HepG2 (cell line): ENCODE results near the gene LRRC3. TPM values are rescaled to one million over a fixed set of nuclear protein-coding genes. Genes with fewer than 3 reads are reported as not detected.

ENCODE experiments used
- ATAC-seq: fragments of 200-7000 bp; cut with Tn5 transposase; 3 replicates; pipeline ENCODE4 v1.9.1; 2020; ENCODE audit warnings: mild to moderate bottlenecking, moderate library complexity
- BruUV-seq: library from RNA; stranded (reverse); fragments of 400-500 nt; replicated peaks from 2 replicates; lab custom pipeline; 2021; lab: Mats Ljungman, UMichigan
- CTCF ChIA-PET: fragments of 300-600 bp; formaldehyde crosslinking; extraction: SDS; loops from one replicate; lab custom pipeline; 2021; ENCODE audit warnings: low total read pairs, inconsistent platforms, low intra/inter-chr PET ratio; lab: Yijun Ruan, JAX
- POLR2A ChIA-PET: fragments of 350-600 bp; sonication (Branson Sonifier 250); formaldehyde crosslinking; loops from one replicate; lab custom pipeline; 2020; ENCODE audit warnings: antibody characterized with exemption, inconsistent platforms; lab: Yijun Ruan, JAX
- DNase-seq: peaks from one replicate; pipeline ENCODE4 v3.0.0-alpha.2; 2015; ENCODE audit warnings: low spot score
- FAIRE-seq: peaks from 3 replicates; lab custom pipeline; 2011; peaks lifted over from hg19 to GRCh38; lab: Jason Lieb, UNC
- H2AFZ ChIP-seq: one replicate; pipeline ENCODE4 v1.6.1; 2011; ENCODE audit warnings: low read length, inconsistent platforms
- H3K27ac ChIP-seq: fragments of 300-600 bp; 3 replicates; pipeline ENCODE4 v1.8.0; 2011; ENCODE audit warnings: mixed run types, mild to moderate bottlenecking, mixed read lengths, low read length, inconsistent platforms; ENCODE audit not compliant: insufficient read depth; ENCODE audit errors: extremely low read length
- H3K27me3 ChIP-seq, 2 experiments: fragments of 200-600 bp in 1 of 2; 2 replicates in 1 of 2; 3 replicates in 1 of 2; pipeline versions ENCODE4 v1.6.0 to v1.8.0; 2011; ENCODE audit warnings: low read length in 2 of 2, mild to moderate bottlenecking in 2 of 2, moderate library complexity in 2 of 2, inconsistent platforms in 1 of 2; ENCODE audit not compliant: insufficient read depth in 2 of 2, control insufficient read depth in 1 of 2
- H3K36me3 ChIP-seq, 2 experiments: fragments of 200-600 bp in 1 of 2; replicated peaks in 1 of 2; 2 replicates in 1 of 2; 3 replicates in 1 of 2; pipeline versions ENCODE4 v1.5.1 to v1.8.0; 2011; ENCODE audit warnings: low read length in 2 of 2, inconsistent platforms in 1 of 2; ENCODE audit not compliant: insufficient read depth in 2 of 2, control insufficient read depth in 1 of 2
- H3K4me1 ChIP-seq: 2 replicates; pipeline ENCODE4 v1.5.1; 2012; ENCODE audit warnings: low read length, inconsistent platforms; ENCODE audit not compliant: insufficient read depth
- H3K4me2 ChIP-seq: 2 replicates; pipeline ENCODE4 v1.6.0; 2011; ENCODE audit warnings: low read depth, low read length, inconsistent platforms
- H3K4me3 ChIP-seq, 3 experiments: fragments of 200-600 bp in 1 of 3; sonication (generic), shearing (Covaris generic) in 1 of 3; replicated peaks in 1 of 3; 2 replicates each; pipeline ENCODE4 v1.5.1; 2011 to 2016; ENCODE audit warnings: low read length in 3 of 3, inconsistent platforms in 2 of 3, low read depth in 2 of 3, mild to moderate bottlenecking in 2 of 3, control low read depth in 1 of 3, mixed read lengths in 1 of 3; ENCODE audit not compliant: insufficient read depth in 1 of 3
- H3K79me2 ChIP-seq: one replicate; pipeline ENCODE4 v1.6.1; 2011; ENCODE audit warnings: low read length, inconsistent platforms; ENCODE audit not compliant: insufficient read depth
- H3K9ac ChIP-seq: 2 replicates; pipeline ENCODE4 v1.6.0; 2011; ENCODE audit warnings: mild to moderate bottlenecking, low read depth, low read length, inconsistent platforms; ENCODE audit not compliant: insufficient read depth
- H3K9me3 ChIP-seq: 2 replicates; pipeline ENCODE4 v1.5.1; 2012; ENCODE audit warnings: mild to moderate bottlenecking, low read length
- H4K20me1 ChIP-seq: 2 replicates; pipeline ENCODE4 v1.6.0; 2011; ENCODE audit warnings: inconsistent platforms, mild to moderate bottlenecking, low read length, moderate library complexity; ENCODE audit not compliant: insufficient read depth
- MTA1 ChIP-seq: sonication (generic); formaldehyde crosslinking; IDR thresholded peaks from 2 replicates; pipeline ENCODE4 v1.4.0; 2020; ENCODE audit warnings: missing genetic modification reagents, mild to moderate bottlenecking, borderline replicate concordance
- NBN ChIP-seq: fragments of 450-650 bp; conservative IDR thresholded peaks from 2 replicates; pipeline ENCODE4 v1.6.1; 2017
- NCOA1 ChIP-seq: sonication (generic); formaldehyde crosslinking; IDR thresholded peaks from 2 replicates; pipeline ENCODE4 v1.9.0; 2021; ENCODE audit warnings: missing genetic modification reagents
- REL ChIP-seq: sonication (generic); formaldehyde crosslinking; conservative IDR thresholded peaks from 2 replicates; pipeline ENCODE4 v1.8.0; 2022; ENCODE audit warnings: mild to moderate bottlenecking, missing genetic modification reagents, moderate library complexity
- REPIN1 ChIP-seq: sonication (generic); formaldehyde crosslinking; IDR thresholded peaks from 2 replicates; pipeline ENCODE4 v1.8.0; 2022; ENCODE audit warnings: missing genetic modification reagents, low read depth, mild to moderate bottlenecking, borderline replicate concordance
- SOX13 ChIP-seq, 3 experiments: fragments of 450-650 bp in 1 of 3; sonication (generic) in 1 of 3; formaldehyde crosslinking in 1 of 3; IDR thresholded peaks in 2 of 3; conservative IDR thresholded peaks in 1 of 3; 2 replicates each; pipeline versions ENCODE4 v1.5.0 to v1.6.1; 2016 to 2020; ENCODE audit warnings: antibody characterized with exemption in 1 of 3, mild to moderate bottlenecking in 1 of 3, missing compliant biosample characterization in 1 of 3, missing genetic modification reagents in 1 of 3, moderate library complexity in 1 of 3
- SP2 ChIP-seq: sonication (generic); formaldehyde crosslinking; IDR thresholded peaks from 2 replicates; pipeline ENCODE4 v1.5.1; 2020; ENCODE audit warnings: mild to moderate bottlenecking, missing genetic modification reagents
- ZNF124 ChIP-seq: sonication (generic); formaldehyde crosslinking; IDR thresholded peaks from 2 replicates; pipeline ENCODE4 v1.4.0; 2020; ENCODE audit warnings: missing genetic modification reagents
- ZNF20 ChIP-seq: sonication (generic); formaldehyde crosslinking; IDR thresholded peaks from 2 replicates; pipeline ENCODE4 v1.4.0; 2020; ENCODE audit warnings: mild to moderate bottlenecking, moderate library complexity, missing genetic modification reagents
- ZNF232 ChIP-seq: sonication (generic); formaldehyde crosslinking; IDR thresholded peaks from 2 replicates; pipeline ENCODE4 v1.4.0; 2020; ENCODE audit warnings: missing genetic modification reagents, borderline replicate concordance
- ZNF343 ChIP-seq: sonication (generic); formaldehyde crosslinking; IDR thresholded peaks from 2 replicates; pipeline ENCODE4 v1.4.0; 2020; ENCODE audit warnings: mild to moderate bottlenecking, missing genetic modification reagents
- ZNF567 ChIP-seq: sonication (generic); formaldehyde crosslinking; IDR thresholded peaks from 2 replicates; pipeline ENCODE4 v1.8.1; 2023; ENCODE audit warnings: mild to moderate bottlenecking, missing genetic modification reagents, borderline replicate concordance
- ZNF672 ChIP-seq: sonication (generic); formaldehyde crosslinking; IDR thresholded peaks from 2 replicates; pipeline ENCODE4 v1.8.1; 2022; ENCODE audit warnings: missing genetic modification reagents
- ZNF678 ChIP-seq: sonication (generic); formaldehyde crosslinking; IDR thresholded peaks from 2 replicates; pipeline ENCODE4 v1.4.0; 2020; ENCODE audit warnings: mild to moderate bottlenecking, missing genetic modification reagents
- ZSCAN31 ChIP-seq: sonication (generic); formaldehyde crosslinking; IDR thresholded peaks from 2 replicates; pipeline ENCODE4 v1.5.0; 2020; ENCODE audit warnings: low read depth, mild to moderate bottlenecking, missing genetic modification reagents
- ZSCAN9 ChIP-seq: IDR thresholded peaks from 2 replicates; pipeline ENCODE4 v1.6.1; 2016; ENCODE audit warnings: borderline replicate concordance
- WGBS: methylation state at CpG from one replicate; pipeline ENCODE4 v1.1.6; 2017; ENCODE audit warnings: low lambda C conversion rate; 5-methylcytosine and 5-hydroxymethylcytosine counted together
- in situ Hi-C: cut with HindIII; loops from 2 replicates; pipeline ENCODE4 v1.10.0; 2017; ENCODE audit warnings: low pct_unique_long_range_greater_than_20kb; ENCODE audit not compliant: extremely low pct_ligation_motif_present
- intact Hi-C: fragments of 100-400 bp; cut with micrococcal nuclease; formaldehyde crosslinking; loops from one replicate; pipeline ENCODE4 v1.10.0; 2022; ENCODE audit not compliant: unreplicated experiment
- polyA plus RNA-seq, 8 experiments: library from polyadenylated mRNA; depleted of rRNA in 3 of 8; stranded (reverse) in 7 of 8; unstranded in 1 of 8; fragments of >200 nt; fragmentation: Illumina TruSeq in 4 of 8; extraction: Trizol in 4 of 8; gene quantifications; 2 replicates each; pipeline versions ENCODE4 v1.2.1 to v1.2.3, GENCODE V29; 2011 to 2016; ENCODE audit warnings: low read depth in 4 of 8, missing spikeins in 1 of 8, mixed read lengths in 1 of 8; ENCODE audit not compliant: insufficient read depth in 1 of 8
- total RNA-seq, 5 experiments: library from RNA; depleted of rRNA; stranded (reverse); fragments of >200 nt; fragmentation: Illumina TruSeq; extraction: Trizol; gene quantifications; 2 replicates each; pipeline ENCODE4 v1.2.3, GENCODE V29; 2016; ENCODE audit warnings: low read depth in 1 of 5
- TF ChIP-seq, protein P1 (sequence below): IDR thresholded peaks from 2 replicates; pipeline ENCODE4 v1.6.1; 2016; ENCODE audit warnings: mild to moderate bottlenecking
- TF ChIP-seq, protein P2 (sequence below): sonication (generic); formaldehyde crosslinking; IDR thresholded peaks from 2 replicates; pipeline ENCODE4 v1.4.0; 2020; ENCODE audit warnings: mild to moderate bottlenecking, missing genetic modification reagents
- TF ChIP-seq, protein P3 (sequence below): sonication (generic); formaldehyde crosslinking; IDR thresholded peaks from 2 replicates; pipeline ENCODE4 v1.5.0; 2020; ENCODE audit warnings: missing genetic modification reagents
- TF ChIP-seq, protein P4 (sequence below): IDR thresholded peaks from 2 replicates; pipeline ENCODE4 v1.6.1; 2016; ENCODE audit warnings: missing biosample characterization, missing genetic modification reagents, low read depth

Gene LRRC3
- total and polyA plus RNA-seq, 2 of the 13 experiments (the other 11 are each of a cell fraction or from before 2014, with no cell fraction given), result 4.8 to 16.5 TPM

DNA sequence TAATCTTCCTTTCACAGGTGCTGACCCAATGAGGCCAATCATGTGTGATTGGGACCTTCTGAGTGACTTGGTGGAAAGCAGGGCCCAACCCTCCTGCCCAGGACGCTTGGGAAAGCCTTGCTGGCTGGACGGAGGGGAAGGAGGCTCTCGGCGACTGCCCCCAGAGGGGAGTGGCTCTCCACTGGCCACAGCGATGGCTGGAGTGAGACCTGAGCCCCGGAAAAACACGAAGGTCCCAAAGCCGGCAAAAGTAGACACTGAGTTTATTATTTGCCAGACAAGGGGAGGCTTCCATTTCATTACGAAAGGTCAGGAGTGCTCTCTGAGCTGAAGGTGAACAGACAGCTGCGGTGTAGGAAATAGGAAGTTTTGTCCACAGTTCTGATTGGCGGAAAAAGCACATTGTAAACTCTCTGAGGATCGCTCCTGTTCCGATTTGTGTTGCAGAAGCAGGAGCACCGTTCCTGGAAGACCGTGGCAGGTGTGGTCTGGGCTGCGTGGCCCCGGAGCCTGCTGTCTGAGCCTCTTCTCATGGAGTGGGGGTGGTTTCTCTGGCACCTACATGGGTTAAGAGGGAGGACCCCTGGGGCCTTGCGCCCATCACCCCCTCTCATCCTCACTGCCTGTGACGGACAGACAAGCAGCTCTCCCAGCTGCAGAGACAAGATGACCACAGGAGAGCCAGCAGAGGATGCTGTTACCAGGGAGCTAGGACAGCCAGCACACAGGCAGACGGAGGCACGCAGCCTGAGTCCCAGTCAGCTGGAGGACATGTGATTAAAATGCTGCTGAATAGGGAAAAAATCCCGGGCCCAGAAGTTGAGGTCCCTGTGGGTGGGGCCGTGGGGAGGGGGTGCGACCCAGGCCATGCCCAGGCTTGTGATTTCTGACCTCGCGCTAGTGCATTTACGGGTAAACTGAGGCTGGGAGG, 43.2 kb downstream of the LRRC3 start:
- intact Hi-C loops, result no loop called here
- no peaks in the 10 kb centered on the region; a peak in 1 of 5 replicates for H3K36me3 ChIP-seq
- no TSS peak for BruUV-seq
- peak overlapping the region; percentile 5 to 67 (median 52); a peak in 5 of 6 replicates for H3K4me3 ChIP-seq
- ChIA-PET CTCF (no interaction called here), POLR2A (interaction anchor here (0.6 to 1.7 kb wide), 4 partner anchors 11 to 44 kb away, joined by 3 to 6 read pairs (median 3); partner anchors contain the start of gene LRRC3)
- FAIRE-seq (peak; percentile 78), ATAC-seq (peak; percentile 80), DNase-seq (peak; percentile 65)
- H4K20me1 ChIP-seq, result no peaks in the 10 kb centered on the region
- H3K4me1 ChIP-seq, result peaks cover 25% of the 10 kb centered on the region
- H3K9ac ChIP-seq, result peak overlapping the region; percentile 29
- no peaks in the 10 kb centered on the region for H3K79me2 ChIP-seq
- WGBS, result 18% methylated on average over 25 of the region's 27 CpGs
- peak overlapping the region; percentile 38 for H3K27ac ChIP-seq
- H3K4me2 ChIP-seq, result peak overlapping the region; percentile 96
- no peak overlapping the region for H2AFZ ChIP-seq
- H3K27me3 ChIP-seq, result no peaks in the 10 kb centered on the region
- in situ Hi-C loops, result no loop called here
- no peaks in the 10 kb centered on the region for H3K9me3 ChIP-seq
- no peak for TF ChIP-seq NBN
- no peak for TF ChIP-seq REL (CRISPR knock-in tag)
- TF ChIP-seq NCOA1 (CRISPR knock-in tag), result no peak
- no peak for TF ChIP-seq SOX13 (IDR thresholded peaks at IDR 0.05)
- TF ChIP-seq SOX13 (CRISPR knock-in tag; conservative IDR thresholded peaks at IDR 0.05 in 1 of 2, IDR thresholded peaks at IDR 0.05 in 1 of 2), result no peak
- TF ChIP-seq SP2 (CRISPR knock-in tag), result no peak
- no peak for TF ChIP-seq ZNF672 (CRISPR knock-in tag)
- TF ChIP-seq, protein P1, sequence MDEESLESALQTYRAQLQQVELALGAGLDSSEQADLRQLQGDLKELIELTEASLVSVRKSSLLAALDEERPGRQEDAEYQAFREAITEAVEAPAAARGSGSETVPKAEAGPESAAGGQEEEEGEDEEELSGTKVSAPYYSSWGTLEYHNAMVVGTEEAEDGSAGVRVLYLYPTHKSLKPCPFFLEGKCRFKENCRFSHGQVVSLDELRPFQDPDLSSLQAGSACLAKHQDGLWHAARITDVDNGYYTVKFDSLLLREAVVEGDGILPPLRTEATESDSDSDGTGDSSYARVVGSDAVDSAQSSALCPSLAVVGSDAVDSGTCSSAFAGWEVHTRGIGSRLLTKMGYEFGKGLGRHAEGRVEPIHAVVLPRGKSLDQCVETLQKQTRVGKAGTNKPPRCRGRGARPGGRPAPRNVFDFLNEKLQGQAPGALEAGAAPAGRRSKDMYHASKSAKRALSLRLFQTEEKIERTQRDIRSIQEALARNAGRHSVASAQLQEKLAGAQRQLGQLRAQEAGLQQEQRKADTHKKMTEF (CRISPR knock-in tag), result 0 out of 2 replicates have a peak, but pooled peaks have one; percentile 14
- TF ChIP-seq ZSCAN31 (CRISPR knock-in tag), result no peak
- no peak for TF ChIP-seq ZNF232 (CRISPR knock-in tag)
- TF ChIP-seq, protein P2, sequence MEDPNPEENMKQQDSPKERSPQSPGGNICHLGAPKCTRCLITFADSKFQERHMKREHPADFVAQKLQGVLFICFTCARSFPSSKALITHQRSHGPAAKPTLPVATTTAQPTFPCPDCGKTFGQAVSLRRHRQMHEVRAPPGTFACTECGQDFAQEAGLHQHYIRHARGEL (CRISPR knock-in tag), result no peak
- no peak for TF ChIP-seq REPIN1 (CRISPR knock-in tag)
- TF ChIP-seq ZNF20 (CRISPR knock-in tag), result no peak
- no peak for TF ChIP-seq MTA1 (CRISPR knock-in tag)
- TF ChIP-seq ZNF124, result peak; percentile 15; the same call in 1 of the 2 replicates
- no peak for TF ChIP-seq ZNF343
- no peak for TF ChIP-seq ZNF567 (CRISPR knock-in tag)
- no peak for TF ChIP-seq ZNF678 (CRISPR knock-in tag)
- TF ChIP-seq, protein P3, sequence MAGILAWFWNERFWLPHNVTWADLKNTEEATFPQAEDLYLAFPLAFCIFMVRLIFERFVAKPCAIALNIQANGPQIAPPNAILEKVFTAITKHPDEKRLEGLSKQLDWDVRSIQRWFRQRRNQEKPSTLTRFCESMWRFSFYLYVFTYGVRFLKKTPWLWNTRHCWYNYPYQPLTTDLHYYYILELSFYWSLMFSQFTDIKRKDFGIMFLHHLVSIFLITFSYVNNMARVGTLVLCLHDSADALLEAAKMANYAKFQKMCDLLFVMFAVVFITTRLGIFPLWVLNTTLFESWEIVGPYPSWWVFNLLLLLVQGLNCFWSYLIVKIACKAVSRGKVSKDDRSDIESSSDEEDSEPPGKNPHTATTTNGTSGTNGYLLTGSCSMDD, result no peak
- no peak for TF ChIP-seq ZSCAN9 (CRISPR knock-in tag)
- TF ChIP-seq, protein P4, sequence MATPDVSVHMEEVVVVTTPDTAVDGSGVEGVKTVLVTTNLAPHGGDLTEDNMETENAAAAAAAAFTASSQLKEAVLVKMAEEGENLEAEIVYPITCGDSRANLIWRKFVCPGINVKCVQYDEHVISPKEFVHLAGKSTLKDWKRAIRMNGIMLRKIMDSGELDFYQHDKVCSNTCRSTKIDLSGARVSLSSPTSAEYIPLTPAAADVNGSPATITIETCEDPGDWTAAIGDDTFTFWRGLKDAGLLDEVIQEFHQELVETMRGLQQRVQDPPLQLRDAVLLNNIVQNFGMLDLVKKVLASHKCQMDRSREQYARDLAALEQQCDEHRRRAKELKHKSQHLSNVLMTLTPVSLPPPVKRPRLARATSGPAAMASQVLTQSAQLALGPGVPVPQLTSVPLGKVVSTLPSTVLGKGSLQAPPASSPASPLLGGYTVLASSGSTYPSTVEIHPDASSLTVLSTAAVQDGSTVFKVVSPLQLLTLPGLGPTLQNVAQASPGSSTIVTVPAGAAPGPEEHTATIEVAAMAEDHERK, result no peak
